HG03558 (cell line): ENCODE results near the gene SLC38A4.

Experiments
- ATAC-seq: cut with Tn5 transposase; IDR thresholded peaks from one replicate; pipeline ENCODE4 v1.9.1; 2021; ENCODE audit warnings: moderate number of reproducible peaks; ENCODE audit not compliant: unreplicated experiment; ENCODE audit errors: extremely low read depth

Gene SLC38A4

GRCh38 chr12:46815809-46816208, 10.0 kb downstream of the SLC38A4 start:
- ATAC-seq: no peak

DNA sequence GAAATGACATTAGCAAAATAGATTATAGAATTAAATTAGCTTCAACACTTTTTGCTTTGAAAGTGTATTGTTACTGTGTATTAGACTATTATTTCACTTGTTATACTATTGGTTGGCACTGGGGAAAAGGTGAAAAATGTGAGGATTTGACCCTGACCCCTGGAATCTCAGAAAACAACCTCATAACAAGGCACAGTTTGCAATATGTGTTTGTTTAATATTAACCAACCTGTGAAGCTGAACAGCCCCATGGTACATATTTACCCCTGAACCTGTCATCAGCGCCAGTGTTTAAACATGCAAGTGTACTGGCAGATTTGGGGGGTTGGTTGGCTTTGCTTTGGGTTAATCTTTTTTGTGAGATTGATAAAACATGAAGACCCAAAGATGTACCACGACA, 11.7 kb downstream of the SLC38A4 start:
- ATAC-seq: no peak

- ATAC-seq: no peak
These were observed 14.6 kb downstream of the SLC38A4 start for GRCh38 chr12:46811185-46811584.

DNA sequence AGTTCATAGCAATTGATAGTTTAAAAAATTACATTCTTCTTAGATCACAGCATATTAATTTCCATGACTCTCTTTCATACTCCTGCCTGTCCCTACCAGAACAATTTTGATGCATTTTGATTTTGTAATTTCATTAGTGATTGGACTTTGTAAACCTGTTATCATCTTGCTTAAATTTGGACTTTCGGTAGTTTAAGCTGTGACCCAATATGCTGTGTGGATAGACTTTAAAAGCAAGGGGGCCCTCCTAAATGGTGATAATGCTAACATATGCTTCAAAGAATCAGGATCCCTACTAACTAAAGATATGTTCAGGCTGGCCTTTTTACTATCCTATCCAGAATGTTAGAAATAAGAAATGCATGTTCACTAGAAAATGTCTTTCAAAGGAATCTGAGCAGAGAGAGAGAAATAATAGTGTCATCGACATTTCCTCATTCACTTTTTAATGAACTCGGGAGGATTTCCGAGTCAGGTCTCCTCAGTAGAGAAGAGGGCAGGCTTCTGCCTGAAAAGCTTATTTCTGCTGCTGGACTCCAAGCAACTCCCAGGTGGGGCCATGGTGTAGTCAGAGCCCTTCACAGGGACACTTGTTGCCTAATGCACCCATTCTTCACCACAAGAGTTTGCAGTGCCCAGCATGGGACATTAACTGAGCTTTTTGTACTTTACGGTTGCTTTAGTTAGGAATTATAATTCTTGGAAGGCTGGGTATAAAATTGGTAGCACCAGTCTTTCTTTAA, 16.7 kb downstream of the SLC38A4 start:
- no peak for ATAC-seq

DNA sequence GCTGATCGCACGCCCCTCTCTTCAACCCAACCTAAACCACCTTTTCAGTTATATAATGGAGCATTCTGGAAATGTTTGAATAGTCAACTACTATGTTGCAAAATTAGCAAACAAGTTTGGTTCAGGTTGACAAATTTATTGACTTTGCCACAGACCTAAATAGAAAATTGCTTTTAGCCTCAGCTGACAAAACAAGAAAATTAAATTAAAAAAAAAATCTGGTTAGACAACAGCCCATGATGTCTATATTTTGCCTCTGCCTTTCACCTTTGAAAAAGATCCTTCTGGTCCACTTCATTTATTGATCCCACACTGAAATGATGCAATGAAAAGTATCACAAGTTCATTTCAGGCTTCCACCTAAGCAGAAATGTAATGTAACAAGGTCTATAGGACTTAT, 17.5 kb downstream of the SLC38A4 start:
- no peak for ATAC-seq

GRCh38 chr12:46804054-46804453, 21.7 kb downstream of the SLC38A4 start:
- ATAC-seq: no peak

GRCh38 chr12:46803517-46803916, 22.3 kb downstream of the SLC38A4 start:
- ATAC-seq: no peak

DNA sequence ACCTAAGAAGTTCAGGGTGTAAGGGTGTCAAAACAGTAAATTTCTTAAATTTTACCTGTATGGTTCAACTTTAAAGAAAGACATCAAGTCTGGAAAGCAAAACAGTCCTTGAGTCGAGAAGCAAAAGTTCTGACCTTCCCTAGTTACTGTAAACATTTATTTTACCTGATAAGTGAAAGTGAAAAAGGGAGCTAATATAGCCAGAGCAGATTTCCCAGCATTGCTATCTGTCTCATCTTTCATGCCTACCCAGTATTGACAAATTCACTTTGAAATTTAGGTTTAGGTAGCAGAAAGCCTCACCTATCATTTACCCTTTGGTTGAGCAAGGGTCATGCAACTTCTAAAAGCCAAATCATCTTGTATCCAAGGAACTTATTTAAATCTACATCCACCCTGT, 24.5 kb downstream of the SLC38A4 start:
- no peak for ATAC-seq

DNA sequence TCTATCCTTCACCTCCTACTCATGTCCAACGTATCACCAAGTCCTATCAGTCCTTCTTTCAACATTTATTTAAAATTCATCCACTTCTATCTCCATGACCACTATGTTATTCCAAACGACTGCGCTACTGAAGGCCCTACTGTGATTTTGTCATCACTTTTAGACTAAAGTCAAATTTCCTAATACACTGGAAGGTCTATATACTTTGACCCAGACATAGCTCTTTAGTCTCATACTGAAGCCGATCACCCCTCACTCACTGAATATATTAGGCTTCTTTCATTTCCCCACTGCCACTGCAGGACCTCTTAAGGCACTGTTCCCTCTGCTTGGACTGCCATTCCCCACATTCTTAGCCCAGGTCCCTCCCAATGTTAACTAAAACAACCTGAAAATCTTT, 25.6 kb downstream of the SLC38A4 start:
- ATAC-seq: no peak

DNA sequence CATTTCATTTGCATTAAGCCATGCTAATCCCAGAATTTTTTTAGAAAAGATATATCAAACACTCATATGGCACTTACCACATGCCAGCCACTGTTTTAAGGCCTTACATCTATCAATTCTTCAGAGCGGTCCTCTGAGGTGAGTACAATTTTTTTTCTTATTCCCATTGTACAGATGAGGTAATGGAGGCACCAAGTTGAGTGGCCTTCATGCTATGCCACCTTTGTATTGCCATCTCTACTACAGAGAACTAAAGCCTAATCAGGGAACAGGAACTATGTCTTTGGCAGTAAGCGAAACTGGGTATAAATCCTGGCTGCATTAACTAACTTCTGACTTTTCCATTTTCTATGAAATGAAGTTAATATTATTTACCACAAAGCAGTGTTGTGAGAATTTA, 27.1 kb downstream of the SLC38A4 start:
- no peak for ATAC-seq

GRCh38 chr12:46798056-46798455, 27.7 kb downstream of the SLC38A4 start:
- ATAC-seq: no peak

DNA sequence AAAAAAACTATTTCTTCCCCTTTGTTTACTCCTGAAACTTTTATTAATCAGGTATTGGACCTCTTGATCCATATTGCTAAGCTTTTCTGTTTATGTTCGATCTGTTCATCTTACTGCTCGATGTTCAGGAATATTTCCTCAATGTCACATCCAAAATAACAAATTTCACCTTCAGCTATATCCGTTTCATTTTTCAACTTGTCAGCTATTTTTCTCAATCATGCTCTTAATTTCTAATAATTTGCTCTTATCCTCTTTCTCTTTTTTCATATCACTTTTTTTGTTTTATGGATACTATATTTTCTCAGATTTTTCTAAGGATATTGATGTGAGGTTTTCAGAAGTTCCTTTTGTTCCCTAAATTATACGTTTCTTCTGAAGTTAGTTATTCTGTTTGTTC, 29.8 kb downstream of the SLC38A4 start:
- ATAC-seq: no peak

DNA sequence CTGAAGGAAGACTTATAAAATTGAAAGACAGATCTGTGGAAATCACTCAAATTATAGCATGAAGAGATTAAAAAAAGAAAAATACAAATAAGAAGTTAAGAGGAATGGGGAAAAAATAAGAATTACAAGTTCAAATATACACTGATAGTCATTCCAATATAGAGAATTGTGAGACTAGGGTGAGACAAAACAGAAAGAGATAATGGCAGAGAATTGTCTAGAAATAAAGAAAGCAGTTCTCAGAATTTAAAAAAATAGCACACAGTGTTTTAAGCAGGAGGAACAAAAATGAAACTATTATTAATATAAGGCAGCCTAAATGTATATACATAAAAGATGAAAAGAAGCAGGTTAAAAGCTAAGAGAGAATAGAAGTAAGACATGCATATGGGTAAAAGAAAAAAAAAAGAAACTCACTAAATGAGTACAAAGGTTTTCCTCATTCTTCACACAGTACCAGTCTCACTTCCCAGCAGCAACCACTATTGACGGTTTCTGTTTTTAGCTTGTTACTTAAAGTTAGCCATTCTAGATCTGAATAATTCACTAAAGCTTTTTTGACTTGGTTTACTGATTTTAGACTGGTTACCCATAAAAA, 31.1 kb downstream of the SLC38A4 start:
- ATAC-seq: peak; percentile 50

GRCh38 chr12:46792925-46793324, 32.9 kb downstream of the SLC38A4 start:
- no peak for ATAC-seq

- ATAC-seq: no peak
These were observed 35.7 kb downstream of the SLC38A4 start for GRCh38 chr12:46790066-46790465.

- ATAC-seq: no peak
These were observed 37.5 kb downstream of the SLC38A4 start for GRCh38 chr12:46788072-46788887.

DNA sequence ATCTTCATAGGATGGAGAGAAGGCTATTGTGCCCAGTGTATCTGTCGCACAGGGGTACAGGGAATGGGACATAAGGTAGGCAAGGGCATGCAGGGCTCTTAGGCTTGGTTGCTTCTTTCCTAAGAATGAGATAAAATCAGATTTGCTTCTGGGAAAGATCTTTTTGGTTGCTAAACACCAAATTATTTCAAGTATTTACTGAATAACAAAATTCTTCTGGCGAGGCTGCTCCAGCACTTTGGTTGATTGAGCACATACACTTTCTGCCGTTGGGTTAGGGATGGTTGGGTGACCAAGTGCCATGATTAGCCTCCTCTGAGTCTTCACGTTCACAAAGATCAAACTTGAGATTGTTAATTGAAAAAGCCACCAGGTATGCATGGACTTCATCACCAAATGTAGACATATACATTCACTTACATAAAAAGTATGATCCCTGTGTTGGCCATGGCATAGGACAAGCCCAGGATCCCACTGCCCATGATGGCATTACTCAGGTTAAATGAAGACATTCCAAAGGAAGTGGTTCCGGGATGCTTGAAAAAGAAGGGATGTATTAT, 38.2 kb downstream of the SLC38A4 start:
- no peak for ATAC-seq

GRCh38 chr12:46786774-46787173, 39.0 kb downstream of the SLC38A4 start:
- ATAC-seq: no peak

- ATAC-seq: no peak
These were observed 40.4 kb downstream of the SLC38A4 start for GRCh38 chr12:46785382-46785781.

DNA sequence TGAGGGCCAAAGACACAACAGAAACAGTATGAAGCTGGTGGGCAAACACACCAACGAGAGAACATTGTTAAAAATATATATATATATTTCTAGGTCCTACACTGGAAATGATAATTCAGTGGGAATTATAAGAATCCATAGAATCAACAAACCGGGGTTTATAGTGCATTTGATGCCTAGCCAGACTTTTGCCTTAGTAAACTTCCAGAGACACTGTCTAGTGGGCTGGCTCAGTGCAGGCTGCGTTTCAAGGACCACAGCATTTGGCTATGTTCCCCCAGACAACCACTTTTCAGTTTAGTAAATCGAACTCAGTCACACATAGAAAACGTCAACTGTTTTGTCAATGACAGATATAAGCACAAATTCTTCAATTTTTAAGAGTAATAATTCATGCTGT, 41.9 kb downstream of the SLC38A4 start:
- ATAC-seq: no peak

- ATAC-seq: no peak
These were observed 45.9 kb downstream of the SLC38A4 start for GRCh38 chr12:46779879-46780278.
